Measurements from ENCODE around the gene DENND2D. TPM values are rescaled to one million over a fixed set of nuclear protein-coding genes. Genes with fewer than 3 reads are reported as not detected.
A peak's percentile ranks its signal among the peaks of the same experiment; 100 is the strongest.

DENND2D gene
- total RNA-seq, 2 donors from 2014 or later: 103 to 118 TPM

GRCh38 chr1:111192658-111193519 is 7.6 kb downstream of the DENND2D start:
- Mint-ChIP-seq H3K4me3 (peak overlapping the region; percentile 98), H3K27ac (peak overlapping the region; percentile 94 to 99), H3K9me3 (no peaks in the 10 kb centered on the region), H3K36me3 (peaks cover 73% of the 10 kb centered on the region), H3K27me3 (no peaks in the 10 kb centered on the region), H3K4me1 (ENCODE audit: low read depth in 2 of 2) (peaks cover 98 to 99% of the 10 kb centered on the region in 2 donors)
- DNase-seq (ENCODE audit: low spot score) (peak; percentile 81), ATAC-seq (peak; percentile 51 to 81)

- Mint-ChIP-seq H3K27ac (peak overlapping the region; percentile 94 to 99), H3K9me3 (no peaks in the 10 kb centered on the region), H3K4me1 (ENCODE audit: low read depth in 2 of 2) (peaks cover 93 to 94% of the 10 kb centered on the region in 2 donors), H3K36me3 (peaks cover 68% of the 10 kb centered on the region), H3K27me3 (no peaks in the 10 kb centered on the region), H3K4me3 (peak overlapping the region; percentile 98)
- ATAC-seq (no peak), DNase-seq (ENCODE audit: low spot score) (no peak)
These were observed 8.4 kb downstream of the DENND2D start for GRCh38 chr1:111192074-111192473.

- no peaks in the 10 kb centered on the region for H3K27me3 Mint-ChIP-seq
- H3K36me3 Mint-ChIP-seq: peaks cover 67% of the 10 kb centered on the region
These were observed 8.9 kb downstream of the DENND2D start for GRCh38 chr1:111191496-111191895.

GRCh38 chr1:111190931-111191451 is 9.5 kb downstream of the DENND2D start:
- no peak for DNase-seq (ENCODE audit: low spot score)
- Mint-ChIP-seq H3K9me3 (no peaks in the 10 kb centered on the region), H3K36me3 (peaks cover 61% of the 10 kb centered on the region), H3K4me3 (peak overlapping the region; percentile 44), H3K4me1 (ENCODE audit: low read depth in 2 of 2) (peaks cover 87 to 88% of the 10 kb centered on the region in 2 donors), H3K27ac (peak overlapping the region; percentile 94 to 99), H3K27me3 (no peaks in the 10 kb centered on the region)
- no peak for ATAC-seq

More at GRCh38 chr1:111191496-111191895, 8.9 kb downstream of the DENND2D start:
- DNase-seq (ENCODE audit: low spot score) (no peak), ATAC-seq (no peak)
- Mint-ChIP-seq H3K4me1 (ENCODE audit: low read depth in 2 of 2) (peaks cover 92 to 93% of the 10 kb centered on the region in 2 donors), H3K27ac (peak overlapping the region; percentile 94 to 99), H3K4me3 (peak overlapping the region; percentile 44), H3K9me3 (no peaks in the 10 kb centered on the region)

- no peak for DNase-seq (ENCODE audit: low spot score)
- H3K9me3 Mint-ChIP-seq: no peaks in the 10 kb centered on the region
- peaks cover 46 to 57% of the 10 kb centered on the region in 2 donors for H3K4me1 Mint-ChIP-seq (ENCODE audit: low read depth in 2 of 2)
- H3K27me3 Mint-ChIP-seq: no peaks in the 10 kb centered on the region
- no peak overlapping the region for H3K4me3 Mint-ChIP-seq
- peak overlapping the region; percentile 56 to 99 for H3K27ac Mint-ChIP-seq
- H3K36me3 Mint-ChIP-seq: peaks cover 49% of the 10 kb centered on the region
- no peak for ATAC-seq
These were observed 15.8 kb downstream of the DENND2D start for GRCh38 chr1:111184663-111185062.

- Mint-ChIP-seq H3K4me3 (no peak overlapping the region), H3K27me3 (no peaks in the 10 kb centered on the region), H3K36me3 (peaks cover 42% of the 10 kb centered on the region), H3K4me1 (ENCODE audit: low read depth in 2 of 2) (peaks cover 38 to 47% of the 10 kb centered on the region in 2 donors), H3K9me3 (no peaks in the 10 kb centered on the region), H3K27ac (peak overlapping the region; percentile 56 to 78)
- no peak for ATAC-seq
- DNase-seq (ENCODE audit: low spot score): no peak
These were observed 17.0 kb downstream of the DENND2D start for GRCh38 chr1:111183308-111184069.

GRCh38 chr1:111182052-111182451 is 18.4 kb downstream of the DENND2D start:
- Mint-ChIP-seq H3K4me1 (ENCODE audit: low read depth in 2 of 2) (peaks cover 30 to 37% of the 10 kb centered on the region in 2 donors), H3K27ac (peak overlapping the region; percentile 45 to 78), H3K36me3 (peaks cover 37% of the 10 kb centered on the region), H3K4me3 (no peak overlapping the region), H3K27me3 (no peaks in the 10 kb centered on the region), H3K9me3 (no peaks in the 10 kb centered on the region)
- no peak for DNase-seq (ENCODE audit: low spot score)
- ATAC-seq: no peak

- ATAC-seq (no peak), DNase-seq (ENCODE audit: low spot score) (no peak)
- Mint-ChIP-seq H3K27me3 (no peaks in the 10 kb centered on the region), H3K27ac (peak overlapping the region; percentile 68 to 82), H3K9me3 (no peaks in the 10 kb centered on the region), H3K4me1 (ENCODE audit: low read depth in 2 of 2) (peaks cover 31 to 38% of the 10 kb centered on the region in 2 donors), H3K4me3 (no peak overlapping the region), H3K36me3 (peaks cover 33% of the 10 kb centered on the region)
These were observed 20.4 kb downstream of the DENND2D start for GRCh38 chr1:111179968-111180533.

GRCh38 chr1:111176678-111177077 is 23.8 kb downstream of the DENND2D start:
- Mint-ChIP-seq H3K27ac (no peak overlapping the region), H3K4me3 (no peak overlapping the region), H3K27me3 (no peaks in the 10 kb centered on the region), H3K36me3 (peaks cover 25% of the 10 kb centered on the region), H3K4me1 (ENCODE audit: low read depth in 2 of 2) (peaks cover 18 to 36% of the 10 kb centered on the region in 2 donors), H3K9me3 (no peaks in the 10 kb centered on the region)
- ATAC-seq (no peak), DNase-seq (ENCODE audit: low spot score) (no peak)

GRCh38 chr1:111175349-111175748 is 25.1 kb downstream of the DENND2D start:
- no peaks in the 10 kb centered on the region for H3K27me3 Mint-ChIP-seq
- ATAC-seq (no peak), DNase-seq (ENCODE audit: low spot score) (no peak)
- H3K27ac Mint-ChIP-seq: no peak overlapping the region
- H3K36me3 Mint-ChIP-seq: peaks cover 25% of the 10 kb centered on the region
- no peak overlapping the region for H3K4me3 Mint-ChIP-seq
- H3K4me1 Mint-ChIP-seq (ENCODE audit: low read depth in 2 of 2): peaks cover 16 to 33% of the 10 kb centered on the region in 2 donors
- H3K9me3 Mint-ChIP-seq: no peaks in the 10 kb centered on the region

GRCh38 chr1:111174070-111174469 is 26.4 kb downstream of the DENND2D start:
- Mint-ChIP-seq H3K4me3 (no peak overlapping the region), H3K36me3 (peaks cover 16% of the 10 kb centered on the region), H3K27ac (no peak overlapping the region), H3K27me3 (no peaks in the 10 kb centered on the region), H3K4me1 (ENCODE audit: low read depth in 2 of 2) (peaks cover 9 to 22% of the 10 kb centered on the region in 2 donors), H3K9me3 (no peaks in the 10 kb centered on the region)
- ATAC-seq (no peak), DNase-seq (ENCODE audit: low spot score) (no peak)

- H3K27ac Mint-ChIP-seq: peak overlapping the region; percentile 8 to 12
- no peak for ATAC-seq
- H3K36me3 Mint-ChIP-seq: peaks cover 16% of the 10 kb centered on the region
- no peak for DNase-seq (ENCODE audit: low spot score)
- no peaks in the 10 kb centered on the region for H3K27me3 Mint-ChIP-seq
- H3K9me3 Mint-ChIP-seq: no peaks in the 10 kb centered on the region
- H3K4me3 Mint-ChIP-seq: no peak overlapping the region
- peaks cover 9 to 22% of the 10 kb centered on the region in 2 donors for H3K4me1 Mint-ChIP-seq (ENCODE audit: low read depth in 2 of 2)
These were observed 28.0 kb downstream of the DENND2D start for GRCh38 chr1:111172463-111172862.

- H3K36me3 Mint-ChIP-seq: peaks cover 17% of the 10 kb centered on the region
- no peaks in the 10 kb centered on the region for H3K9me3 Mint-ChIP-seq
- no peak for ATAC-seq
- H3K4me3 Mint-ChIP-seq: no peak overlapping the region
- H3K4me1 Mint-ChIP-seq (ENCODE audit: low read depth in 2 of 2): peaks cover 10 to 18% of the 10 kb centered on the region in 2 donors
- DNase-seq (ENCODE audit: low spot score): no peak
- no peak overlapping the region for H3K27ac Mint-ChIP-seq
- no peaks in the 10 kb centered on the region for H3K27me3 Mint-ChIP-seq
These were observed 36.3 kb downstream of the DENND2D start for GRCh38 chr1:111164151-111164550.

All from natural killer cell treated with Interleukin-12 subunit alpha and Interleukin-12 subunit beta and Interleukin-15 and Interleukin-18, amount 100 ng/mL, for 72 hours (primary cell).